ENCODE measurements around the gene SI. TPM values are rescaled to one million over a fixed set of nuclear protein-coding genes. Genes with fewer than 3 reads are reported as not detected.

SI gene
- total and polyA plus RNA-seq, 7 experiments from 2014 or later: not detected

- Mint-ChIP-seq H3K27ac (no peak overlapping the region), H3K36me3 (no peaks in the 10 kb centered on the region), H3K9me3 (peaks cover 0 to 4% (median 0%) of the 10 kb centered on the region in 11 donors), H3K4me1 (no peaks in the 10 kb centered on the region), H3K27me3 (no peaks in the 10 kb centered on the region), H3K4me3 (no peak overlapping the region)
- ChIA-PET CTCF (no interaction called here), POLR2A (no interaction called here)
- Histone ChIP-seq H3K27ac (ENCODE audit: low read depth, low read length) (no peak overlapping the region), H3K27me3 (ENCODE audit: control insufficient read depth in 2 of 2, insufficient read depth in 2 of 2, low read length in 2 of 2) (no peaks in the 10 kb centered on the region), H3K36me3 (ENCODE audit: control insufficient read depth in 2 of 3, insufficient read depth in 3 of 3, low read length in 3 of 3) (no peaks in the 10 kb centered on the region), H3K4me1 (ENCODE audit: control insufficient read depth in 2 of 2, insufficient read depth in 2 of 2, low read length in 2 of 2) (no peaks in the 10 kb centered on the region), H3K9me3 (ENCODE audit: control insufficient read depth in 2 of 3, low read length in 3 of 3) (no peaks in the 10 kb centered on the region), H3K4me3 (ENCODE audit: low read length) (no peak overlapping the region)
- no peak for DNase-seq
- no peak for ATAC-seq
- intact Hi-C loops (cut with micrococcal nuclease): no loop called here
Observed at GRCh38 chr3:165070682-165071081, 7.6 kb downstream of the SI start.

- no peaks in the 10 kb centered on the region for H3K4me1 ChIP-seq (ENCODE audit: control insufficient read depth in 2 of 2, insufficient read depth in 2 of 2, low read length in 2 of 2)
- CTCF ChIA-PET: interaction anchor here (0.5 kb wide), 1 partner anchor 95 kb away, joined by 3 read pairs; no protein-coding TSS in a partner anchor
- intact Hi-C loops (cut with micrococcal nuclease): no loop called here
Observed at GRCh38 chr3:165056510-165056909, 21.8 kb downstream of the SI start.

GRCh38 chr3:165040186-165040585, 38.1 kb downstream of the SI start:
- no peak for ATAC-seq
- no peak overlapping the region for H3K4me3 ChIP-seq (ENCODE audit: low read length)
- H3K27me3 ChIP-seq (ENCODE audit: control insufficient read depth in 2 of 2, insufficient read depth in 2 of 2, low read length in 2 of 2): no peaks in the 10 kb centered on the region
- no peaks in the 10 kb centered on the region for H3K4me1 ChIP-seq (ENCODE audit: control insufficient read depth in 2 of 2, insufficient read depth in 2 of 2, low read length in 2 of 2)
- H3K27me3 Mint-ChIP-seq: no peaks in the 10 kb centered on the region
- ChIA-PET CTCF (no interaction called here), POLR2A (no interaction called here)
- intact Hi-C loops (cut with micrococcal nuclease): no loop called here
- H3K36me3 Mint-ChIP-seq: no peaks in the 10 kb centered on the region
- no peak overlapping the region for H3K27ac Mint-ChIP-seq
- H3K36me3 ChIP-seq (ENCODE audit: control insufficient read depth in 2 of 3, insufficient read depth in 3 of 3, low read length in 3 of 3): no peaks in the 10 kb centered on the region
- no peaks in the 10 kb centered on the region for H3K4me1 Mint-ChIP-seq
- no peak for DNase-seq
- no peak overlapping the region for H3K4me3 Mint-ChIP-seq
- H3K27ac ChIP-seq (ENCODE audit: low read depth, low read length): no peak overlapping the region
- peaks cover 0 to 9% (median 0%) of the 10 kb centered on the region in 11 donors for H3K9me3 Mint-ChIP-seq
- no peaks in the 10 kb centered on the region for H3K9me3 ChIP-seq (ENCODE audit: control insufficient read depth in 2 of 3, low read length in 3 of 3)

More at GRCh38 chr3:165056510-165056909, 21.8 kb downstream of the SI start:
- Mint-ChIP-seq H3K4me3 (no peak overlapping the region), H3K4me1 (no peaks in the 10 kb centered on the region), H3K36me3 (no peaks in the 10 kb centered on the region), H3K9me3 (peaks cover 0 to 16% (median 4%) of the 10 kb centered on the region in 11 donors), H3K27me3 (no peaks in the 10 kb centered on the region), H3K27ac (no peak overlapping the region)
- ATAC-seq (no peak), DNase-seq (no peak)
- Histone ChIP-seq H3K36me3 (ENCODE audit: control insufficient read depth in 2 of 3, insufficient read depth in 3 of 3, low read length in 3 of 3) (no peaks in the 10 kb centered on the region), H3K27me3 (ENCODE audit: control insufficient read depth in 2 of 2, insufficient read depth in 2 of 2, low read length in 2 of 2) (no peaks in the 10 kb centered on the region), H3K9me3 (ENCODE audit: control insufficient read depth in 2 of 3, low read length in 3 of 3) (no peaks in the 10 kb centered on the region), H3K27ac (ENCODE audit: low read depth, low read length) (no peak overlapping the region), H3K4me3 (ENCODE audit: low read length) (no peak overlapping the region)
- POLR2A ChIA-PET: no interaction called here

GRCh38 chr3:165011557-165011956, 66.7 kb downstream of the SI start:
- no peaks in the 10 kb centered on the region for H3K36me3 Mint-ChIP-seq
- no peak overlapping the region for H3K4me3 Mint-ChIP-seq
- H3K27ac Mint-ChIP-seq: no peak overlapping the region
- H3K36me3 ChIP-seq (ENCODE audit: control insufficient read depth in 2 of 3, insufficient read depth in 3 of 3, low read length in 3 of 3): no peaks in the 10 kb centered on the region
- peaks cover 0 to 13% (median 4%) of the 10 kb centered on the region in 11 donors for H3K9me3 Mint-ChIP-seq
- H3K4me3 ChIP-seq (ENCODE audit: low read length): no peak overlapping the region
- ATAC-seq (no peak), DNase-seq (no peak)
- CTCF ChIA-PET: no interaction called here
- no peaks in the 10 kb centered on the region for H3K9me3 ChIP-seq (ENCODE audit: control insufficient read depth in 2 of 3, low read length in 3 of 3)
- no peaks in the 10 kb centered on the region for H3K27me3 Mint-ChIP-seq
- H3K27ac ChIP-seq (ENCODE audit: low read depth, low read length): no peak overlapping the region
- H3K27me3 ChIP-seq (ENCODE audit: control insufficient read depth in 2 of 2, insufficient read depth in 2 of 2, low read length in 2 of 2): no peaks in the 10 kb centered on the region
- POLR2A ChIA-PET: no interaction called here
- intact Hi-C loops (cut with micrococcal nuclease): no loop called here
- no peaks in the 10 kb centered on the region for H3K4me1 ChIP-seq (ENCODE audit: control insufficient read depth in 2 of 2, insufficient read depth in 2 of 2, low read length in 2 of 2)
- H3K4me1 Mint-ChIP-seq: peaks cover 0 to 1% (median 0%) of the 10 kb centered on the region in 7 donors

- H3K4me3 ChIP-seq (ENCODE audit: low read length): no peak overlapping the region
- no peaks in the 10 kb centered on the region for H3K4me1 ChIP-seq (ENCODE audit: control insufficient read depth in 2 of 2, insufficient read depth in 2 of 2, low read length in 2 of 2)
- no peaks in the 10 kb centered on the region for H3K9me3 ChIP-seq (ENCODE audit: control insufficient read depth in 2 of 3, low read length in 3 of 3)
- H3K27ac ChIP-seq (ENCODE audit: low read depth, low read length): no peak overlapping the region
- DNase-seq (no peak), ATAC-seq (no peak)
- Mint-ChIP-seq H3K9me3 (peaks cover 0 to 5% (median 2%) of the 10 kb centered on the region in 11 donors), H3K27me3 (no peaks in the 10 kb centered on the region), H3K27ac (no peak overlapping the region), H3K36me3 (no peaks in the 10 kb centered on the region), H3K4me1 (no peaks in the 10 kb centered on the region), H3K4me3 (no peak overlapping the region)
- ChIA-PET POLR2A (no interaction called here), CTCF (no interaction called here)
- H3K27me3 ChIP-seq (ENCODE audit: control insufficient read depth in 2 of 2, insufficient read depth in 2 of 2, low read length in 2 of 2): no peaks in the 10 kb centered on the region
- intact Hi-C loops (cut with micrococcal nuclease): no loop called here
- H3K36me3 ChIP-seq (ENCODE audit: control insufficient read depth in 2 of 3, insufficient read depth in 3 of 3, low read length in 3 of 3): no peaks in the 10 kb centered on the region
Observed at GRCh38 chr3:164984947-164985346, 93.3 kb downstream of the SI start.

GRCh38 chr3:164962610-164963009, 115.7 kb downstream of the SI start:
- H3K4me1 ChIP-seq (ENCODE audit: control insufficient read depth in 2 of 2, insufficient read depth in 2 of 2, low read length in 2 of 2): no peaks in the 10 kb centered on the region
- peaks cover 0 to 21% (median 2%) of the 10 kb centered on the region in 11 donors for H3K9me3 Mint-ChIP-seq
- H3K27me3 Mint-ChIP-seq: no peaks in the 10 kb centered on the region
- H3K27ac ChIP-seq (ENCODE audit: low read depth, low read length): no peak overlapping the region
- H3K36me3 ChIP-seq (ENCODE audit: control insufficient read depth in 2 of 3, insufficient read depth in 3 of 3, low read length in 3 of 3): no peaks in the 10 kb centered on the region
- H3K27ac Mint-ChIP-seq: no peak overlapping the region
- ChIA-PET CTCF (no interaction called here), POLR2A (no interaction called here)
- no peaks in the 10 kb centered on the region for H3K27me3 ChIP-seq (ENCODE audit: control insufficient read depth in 2 of 2, insufficient read depth in 2 of 2, low read length in 2 of 2)
- no peaks in the 10 kb centered on the region for H3K36me3 Mint-ChIP-seq
- no peak overlapping the region for H3K4me3 Mint-ChIP-seq
- DNase-seq (no peak), ATAC-seq (no peak)
- no peak overlapping the region for H3K4me3 ChIP-seq (ENCODE audit: low read length)
- H3K4me1 Mint-ChIP-seq: no peaks in the 10 kb centered on the region
- intact Hi-C loops (cut with micrococcal nuclease): no loop called here
- no peaks in the 10 kb centered on the region for H3K9me3 ChIP-seq (ENCODE audit: control insufficient read depth in 2 of 3, low read length in 3 of 3)

GRCh38 chr3:164952966-164953365, 125.3 kb downstream of the SI start:
- Mint-ChIP-seq H3K27me3 (no peaks in the 10 kb centered on the region), H3K4me3 (no peak overlapping the region), H3K27ac (no peak overlapping the region), H3K4me1 (no peaks in the 10 kb centered on the region), H3K36me3 (peaks cover 0 to 4% (median 0%) of the 10 kb centered on the region in 5 donors), H3K9me3 (peaks cover 1 to 13% (median 6%) of the 10 kb centered on the region in 11 donors)
- CTCF ChIA-PET: no interaction called here
- no peak for ATAC-seq
- Histone ChIP-seq H3K27ac (ENCODE audit: low read depth, low read length) (no peak overlapping the region), H3K4me1 (ENCODE audit: control insufficient read depth in 2 of 2, insufficient read depth in 2 of 2, low read length in 2 of 2) (no peaks in the 10 kb centered on the region), H3K9me3 (ENCODE audit: control insufficient read depth in 2 of 3, low read length in 3 of 3) (no peaks in the 10 kb centered on the region), H3K4me3 (ENCODE audit: low read length) (no peak overlapping the region), H3K36me3 (ENCODE audit: control insufficient read depth in 2 of 3, insufficient read depth in 3 of 3, low read length in 3 of 3) (no peaks in the 10 kb centered on the region), H3K27me3 (ENCODE audit: control insufficient read depth in 2 of 2, insufficient read depth in 2 of 2, low read length in 2 of 2) (no peaks in the 10 kb centered on the region)
- no peak for DNase-seq
- POLR2A ChIA-PET: no interaction called here
- intact Hi-C loops (cut with micrococcal nuclease): no loop called here
